ENCODE measurements around the gene SLC8A1.

Gene SLC8A1

DNA sequence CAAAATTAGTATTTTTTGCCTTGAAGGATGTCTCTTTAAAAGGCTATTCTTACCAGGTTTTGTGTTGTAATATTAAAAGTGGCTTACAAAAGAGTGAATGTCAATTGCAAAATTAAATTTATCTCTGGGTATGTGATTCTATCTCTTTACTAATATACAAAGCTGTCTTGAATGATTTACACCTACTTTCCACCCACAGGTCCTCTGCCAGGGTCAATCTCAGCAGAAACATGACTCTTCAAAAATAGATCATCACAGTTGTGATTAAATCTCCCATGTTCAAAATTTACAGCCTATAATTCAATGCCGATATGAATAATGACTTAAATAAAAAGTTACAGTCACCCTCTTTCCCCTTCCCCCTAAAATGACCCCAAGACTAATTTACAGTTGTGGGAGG is 78.8 kb downstream of the SLC8A1 start:
- no peak overlapping the region for H3K9ac ChIP-seq (ENCODE audit: low read length)
- no peak overlapping the region for H4K8ac ChIP-seq (ENCODE audit: low read depth, low read length)
- H2BK12ac ChIP-seq (ENCODE audit: low read length) = no peak overlapping the region
- no peak overlapping the region for H3K4me2 ChIP-seq (ENCODE audit: low read length)
- no peak overlapping the region for H3K27ac ChIP-seq (ENCODE audit: low read depth, low read length)
- no CpG with 5 or more reads among the region's 1 CpG for WGBS (ENCODE audit: extremely low coverage, insufficient coverage, insufficient read length)
- H3K79me2 ChIP-seq (ENCODE audit: control insufficient read depth, insufficient read depth, low read length, poor library complexity) = no peaks in the 10 kb centered on the region
- H3K4me3 ChIP-seq (ENCODE audit: low read depth, low read length) = no peak overlapping the region
- H3K18ac ChIP-seq (ENCODE audit: low read length) = no peak overlapping the region
- no peak overlapping the region for H2AK5ac ChIP-seq (ENCODE audit: low read length)
- H4K91ac ChIP-seq (ENCODE audit: low read depth, low read length) = no peak overlapping the region
- H3K23ac ChIP-seq (ENCODE audit: low read length) = no peak overlapping the region
- no peak overlapping the region for H2BK5ac ChIP-seq (ENCODE audit: low read depth, low read length, poor library complexity)
- no peak overlapping the region for H3K14ac ChIP-seq (ENCODE audit: low read length)
- H3K36me3 ChIP-seq (ENCODE audit: control insufficient read depth in 1 of 2, insufficient read depth in 2 of 2, low read length in 2 of 2) = no peaks in the 10 kb centered on the region
- no peak for DNase-seq
- no peak overlapping the region for H3K4ac ChIP-seq (ENCODE audit: low read depth, low read length)
- H3K9me3 ChIP-seq (ENCODE audit: insufficient read depth, low read depth, low read length) = no peaks in the 10 kb centered on the region
- H3K27me3 ChIP-seq (ENCODE audit: insufficient read depth, low read length) = no peaks in the 10 kb centered on the region
- no peak overlapping the region for H2AFZ ChIP-seq (ENCODE audit: insufficient read depth, low read length, poor library complexity)
- H3K79me1 ChIP-seq (ENCODE audit: low read length) = peaks cover 12% of the 10 kb centered on the region
- no peak overlapping the region for H4K12ac ChIP-seq (ENCODE audit: low read depth, low read length)
- H2BK120ac ChIP-seq (ENCODE audit: insufficient read depth, low read length, poor library complexity) = no peak overlapping the region
- peaks cover 0 to 2% of the 10 kb centered on the region in 2 experiments for H3K4me1 ChIP-seq (ENCODE audit: control insufficient read depth in 1 of 2, insufficient read depth in 2 of 2, low read length in 2 of 2)

DNA sequence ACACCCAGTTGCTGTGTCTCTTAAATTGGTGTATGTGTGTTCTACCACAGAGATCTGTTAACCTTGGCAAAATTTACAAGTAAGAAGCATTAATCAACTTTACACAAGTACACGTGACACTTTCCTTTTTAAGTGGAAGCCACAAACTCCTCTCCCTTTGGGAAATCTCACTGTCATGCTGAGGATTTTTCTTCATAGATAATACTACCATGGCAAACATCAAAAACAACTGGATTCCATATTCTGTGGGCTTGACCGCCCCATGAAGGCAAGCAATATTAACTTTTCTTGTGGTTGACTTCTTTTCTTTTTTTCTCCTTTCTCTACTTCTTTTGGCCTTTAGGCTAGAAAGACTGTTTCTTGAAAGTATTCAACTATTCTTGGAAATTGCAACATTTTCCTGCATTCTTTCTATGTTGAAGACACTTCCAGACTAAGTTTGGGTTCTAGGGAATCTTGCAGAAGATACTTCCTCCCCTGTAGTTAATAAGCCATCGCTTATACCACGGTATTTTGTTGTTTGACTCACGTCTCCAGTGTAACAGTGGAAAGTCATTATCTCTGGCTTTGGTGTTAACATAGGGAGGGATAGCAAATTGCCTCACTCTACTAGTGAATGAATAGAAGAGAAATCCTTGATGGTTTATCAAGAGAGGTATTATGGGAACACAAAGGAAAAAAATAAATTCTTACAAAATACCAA is 79.5 kb downstream of the SLC8A1 start:
- no peaks in the 10 kb centered on the region for H3K79me2 ChIP-seq (ENCODE audit: control insufficient read depth, insufficient read depth, low read length, poor library complexity)
- H3K4me1 ChIP-seq (ENCODE audit: control insufficient read depth in 1 of 2, insufficient read depth in 2 of 2, low read length in 2 of 2) = peaks cover 2 to 3% of the 10 kb centered on the region in 2 experiments
- no peak overlapping the region for H3K9ac ChIP-seq (ENCODE audit: low read length)
- no peak overlapping the region for H2AK5ac ChIP-seq (ENCODE audit: low read length)
- H2AFZ ChIP-seq (ENCODE audit: insufficient read depth, low read length, poor library complexity) = no peak overlapping the region
- H2BK5ac ChIP-seq (ENCODE audit: low read depth, low read length, poor library complexity) = no peak overlapping the region
- no peak overlapping the region for H2BK120ac ChIP-seq (ENCODE audit: insufficient read depth, low read length, poor library complexity)
- no peaks in the 10 kb centered on the region for H3K9me3 ChIP-seq (ENCODE audit: insufficient read depth, low read depth, low read length)
- no peak overlapping the region for H4K8ac ChIP-seq (ENCODE audit: low read depth, low read length)
- H3K27ac ChIP-seq (ENCODE audit: low read depth, low read length) = peak overlapping the region; percentile 67
- no peak overlapping the region for H4K12ac ChIP-seq (ENCODE audit: low read depth, low read length)
- H3K36me3 ChIP-seq (ENCODE audit: control insufficient read depth in 1 of 2, insufficient read depth in 2 of 2, low read length in 2 of 2) = no peaks in the 10 kb centered on the region
- no peak overlapping the region for H3K4me3 ChIP-seq (ENCODE audit: low read depth, low read length)
- no peak overlapping the region for H3K4ac ChIP-seq (ENCODE audit: low read depth, low read length)
- no peak overlapping the region for H3K4me2 ChIP-seq (ENCODE audit: low read length)
- no peak overlapping the region for H3K23ac ChIP-seq (ENCODE audit: low read length)
- no peak overlapping the region for H4K91ac ChIP-seq (ENCODE audit: low read depth, low read length)
- DNase-seq = peak in 1 of 2 donors; percentile 25
- no peak overlapping the region for H3K14ac ChIP-seq (ENCODE audit: low read length)
- WGBS (ENCODE audit: extremely low coverage, insufficient coverage, insufficient read length) = no CpG with 5 or more reads among the region's 5 CpGs
- no peak overlapping the region for H3K18ac ChIP-seq (ENCODE audit: low read length)
- H3K79me1 ChIP-seq (ENCODE audit: low read length) = peaks cover 12% of the 10 kb centered on the region
- no peak overlapping the region for H2BK12ac ChIP-seq (ENCODE audit: low read length)
- no peaks in the 10 kb centered on the region for H3K27me3 ChIP-seq (ENCODE audit: insufficient read depth, low read length)

DNA sequence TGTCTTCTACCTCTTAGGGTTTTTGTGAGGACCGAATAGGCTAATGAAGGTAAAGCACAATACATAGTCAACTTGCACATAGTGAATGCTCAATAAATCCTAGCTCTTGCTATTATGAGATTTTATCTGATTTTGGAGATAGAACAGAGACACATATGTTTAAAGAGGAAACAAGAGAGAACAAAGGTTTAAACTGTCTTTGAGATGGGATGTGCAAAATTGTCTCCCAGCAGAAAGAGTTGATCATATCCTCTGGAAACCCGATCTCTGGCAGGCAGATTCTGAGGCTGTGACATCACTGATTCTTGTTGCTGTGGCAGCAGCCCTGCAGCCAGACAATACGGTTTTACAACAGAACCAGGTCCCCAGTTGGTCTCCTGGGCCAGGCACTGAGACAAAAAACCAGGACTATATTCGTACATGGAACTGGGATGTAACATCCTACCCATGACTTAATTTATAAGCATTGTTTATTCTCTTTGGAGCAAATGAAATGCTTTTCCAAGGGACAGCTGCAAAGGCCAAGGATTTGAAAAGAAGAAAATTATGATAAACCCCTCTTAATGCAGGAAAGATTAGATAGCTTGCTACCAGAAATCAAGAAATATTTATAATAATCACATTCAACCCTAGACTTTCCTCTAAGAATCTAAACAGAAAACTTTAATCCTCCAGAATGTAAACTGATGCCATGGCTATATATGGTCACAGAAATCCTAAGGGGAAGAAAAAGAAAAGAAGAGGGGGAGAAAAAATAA is 80.2 kb downstream of the SLC8A1 start:
- H3K79me2 ChIP-seq (ENCODE audit: control insufficient read depth, insufficient read depth, low read length, poor library complexity) = no peaks in the 10 kb centered on the region
- no peak overlapping the region for H3K4me2 ChIP-seq (ENCODE audit: low read length)
- H3K79me1 ChIP-seq (ENCODE audit: low read length) = peaks cover 12% of the 10 kb centered on the region
- no CpG with 5 or more reads among the region's 4 CpGs for WGBS (ENCODE audit: extremely low coverage, insufficient coverage, insufficient read length)
- H2BK5ac ChIP-seq (ENCODE audit: low read depth, low read length, poor library complexity) = no peak overlapping the region
- peak in 1 of 2 donors; percentile 29 for DNase-seq
- no peak overlapping the region for H4K12ac ChIP-seq (ENCODE audit: low read depth, low read length)
- H3K9me3 ChIP-seq (ENCODE audit: insufficient read depth, low read depth, low read length) = no peaks in the 10 kb centered on the region
- no peak overlapping the region for H2AK5ac ChIP-seq (ENCODE audit: low read length)
- no peak overlapping the region for H3K4ac ChIP-seq (ENCODE audit: low read depth, low read length)
- no peak overlapping the region for H2BK120ac ChIP-seq (ENCODE audit: insufficient read depth, low read length, poor library complexity)
- no peak overlapping the region for H3K9ac ChIP-seq (ENCODE audit: low read length)
- H4K8ac ChIP-seq (ENCODE audit: low read depth, low read length) = no peak overlapping the region
- no peak overlapping the region for H2BK12ac ChIP-seq (ENCODE audit: low read length)
- no peaks in the 10 kb centered on the region for H3K36me3 ChIP-seq (ENCODE audit: control insufficient read depth in 1 of 2, insufficient read depth in 2 of 2, low read length in 2 of 2)
- no peak overlapping the region for H4K91ac ChIP-seq (ENCODE audit: low read depth, low read length)
- H3K4me1 ChIP-seq (ENCODE audit: control insufficient read depth in 1 of 2, insufficient read depth in 2 of 2, low read length in 2 of 2) = peaks cover 2 to 4% of the 10 kb centered on the region in 2 experiments
- no peak overlapping the region for H3K4me3 ChIP-seq (ENCODE audit: low read depth, low read length)
- H2AFZ ChIP-seq (ENCODE audit: insufficient read depth, low read length, poor library complexity) = no peak overlapping the region
- no peak overlapping the region for H3K14ac ChIP-seq (ENCODE audit: low read length)
- H3K27me3 ChIP-seq (ENCODE audit: insufficient read depth, low read length) = no peaks in the 10 kb centered on the region
- H3K27ac ChIP-seq (ENCODE audit: low read depth, low read length) = peak overlapping the region; percentile 91
- H3K18ac ChIP-seq (ENCODE audit: low read length) = no peak overlapping the region
- H3K23ac ChIP-seq (ENCODE audit: low read length) = no peak overlapping the region

DNA sequence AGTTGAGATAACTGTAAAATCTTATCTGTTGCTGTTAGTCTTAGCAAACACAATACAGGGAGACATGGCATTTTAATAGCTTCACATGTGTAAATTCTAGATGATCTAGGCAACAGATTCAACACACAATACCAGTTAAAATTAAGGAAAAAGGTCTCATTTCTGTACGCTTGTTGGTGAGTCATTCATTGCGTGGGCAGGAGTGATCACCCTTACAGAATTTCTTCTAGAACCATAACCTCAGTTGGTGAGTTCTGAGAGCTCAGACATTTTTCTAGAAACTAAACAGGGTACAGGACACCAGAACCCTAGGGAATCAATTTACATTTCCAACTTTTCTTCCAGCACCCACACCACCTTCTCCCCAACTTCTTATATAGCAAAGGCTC is 81.9 kb downstream of the SLC8A1 start:
- Histone ChIP-seq H3K27me3 (ENCODE audit: insufficient read depth, low read length) (no peaks in the 10 kb centered on the region), H3K23ac (ENCODE audit: low read length) (no peak overlapping the region), H2BK5ac (ENCODE audit: low read depth, low read length, poor library complexity) (peak overlapping the region; percentile 21), H3K4me2 (ENCODE audit: low read length) (no peak overlapping the region), H3K4me3 (ENCODE audit: low read depth, low read length) (no peak overlapping the region), H3K79me2 (ENCODE audit: control insufficient read depth, insufficient read depth, low read length, poor library complexity) (no peaks in the 10 kb centered on the region), H3K79me1 (ENCODE audit: low read length) (peaks cover 12% of the 10 kb centered on the region), H3K9me3 (ENCODE audit: insufficient read depth, low read depth, low read length) (no peaks in the 10 kb centered on the region), H3K4me1 (ENCODE audit: control insufficient read depth in 1 of 2, insufficient read depth in 2 of 2, low read length in 2 of 2) (peaks cover 2 to 4% of the 10 kb centered on the region in 2 experiments), H3K36me3 (ENCODE audit: control insufficient read depth in 1 of 2, insufficient read depth in 2 of 2, low read length in 2 of 2) (no peaks in the 10 kb centered on the region), H2AK5ac (ENCODE audit: low read length) (peak overlapping the region; percentile 89), H4K8ac (ENCODE audit: low read depth, low read length) (peak overlapping the region; percentile 19), H4K12ac (ENCODE audit: low read depth, low read length) (no peak overlapping the region), H2BK12ac (ENCODE audit: low read length) (peak overlapping the region; percentile 84), H2BK120ac (ENCODE audit: insufficient read depth, low read length, poor library complexity) (peak overlapping the region; percentile 33), H3K4ac (ENCODE audit: low read depth, low read length) (no peak overlapping the region), H4K91ac (ENCODE audit: low read depth, low read length) (peak overlapping the region; percentile 24), H3K18ac (ENCODE audit: low read length) (no peak overlapping the region), H3K9ac (ENCODE audit: low read length) (no peak overlapping the region), H2AFZ (ENCODE audit: insufficient read depth, low read length, poor library complexity) (no peak overlapping the region), H3K14ac (ENCODE audit: low read length) (peak overlapping the region; percentile 66), H3K27ac (ENCODE audit: low read depth, low read length) (peak overlapping the region; percentile 22)
- no peak for DNase-seq
- no CpG with 5 or more reads among the region's 2 CpGs for WGBS (ENCODE audit: extremely low coverage, insufficient coverage, insufficient read length)
